Sigmoid colon (tissue), 7 donors: ENCODE data around the gene MYH9. TPM values are rescaled to one million over a fixed set of nuclear protein-coding genes. Genes with fewer than 3 reads are reported as not detected.

Experiments used
- DNase-seq: peaks from one replicate; pipeline ENCODE4 v3.0.0-alpha.2; 2019
- H3K27ac ChIP-seq, 4 donors: fragments of 200-600 bp; sonication (generic); one replicate each; pipeline ENCODE4 v1.5.1; 2016 to 2019; ENCODE audit warnings: mild to moderate bottlenecking in 1 of 4
- H3K27me3 ChIP-seq, 3 donors: fragments of 200-600 bp; sonication (generic); one replicate each; pipeline ENCODE4 v1.5.1; 2019; ENCODE audit warnings: mild to moderate bottlenecking in 1 of 3
- H3K36me3 ChIP-seq, 4 donors: fragments of 200-600 bp; sonication (generic); one replicate each; pipeline ENCODE4 v1.5.1; 2016 to 2019
- H3K4me1 ChIP-seq, 4 donors: fragments of 200-600 bp; sonication (generic); one replicate each; pipeline ENCODE4 v1.5.1; 2017 to 2019
- H3K4me3 ChIP-seq, 4 donors: fragments of 200-600 bp; sonication (generic); one replicate each; pipeline ENCODE4 v1.5.1; 2017 to 2019; ENCODE audit warnings: mild to moderate bottlenecking in 2 of 4, moderate library complexity in 1 of 4
- H3K9me3 ChIP-seq, 4 donors: fragments of 200-600 bp in 3 of 4; sonication (generic) in 3 of 4; one replicate each; pipeline versions ENCODE4 v1.5.1 to v1.6.1; 2013 to 2019
- EP300 ChIP-seq, 4 donors: sonication (generic); formaldehyde crosslinking; IDR thresholded peaks; one replicate each; pipeline ENCODE4 v1.6.1; 2017; ENCODE audit warnings: antibody characterized with exemption in 4 of 4
- POLR2A ChIP-seq, 2 donors: fragments of 450-650 bp; IDR thresholded peaks; one replicate each; pipeline ENCODE4 v1.6.1; 2016; ENCODE audit warnings: antibody characterized with exemption in 2 of 2, mild to moderate bottlenecking in 2 of 2, moderate library complexity in 2 of 2
- POLR2AphosphoS5 ChIP-seq, 4 donors: sonication (generic); formaldehyde crosslinking; IDR thresholded peaks; one replicate each; pipeline ENCODE4 v1.6.1; 2017; ENCODE audit warnings: antibody characterized with exemption in 4 of 4
- WGBS, 2 donors: extraction: QIAGEN DNeasy Blood & Tissue Kit; methylation state at CpG; one replicate each; pipeline ENCODE4 v1.1.7; 2013; 5-methylcytosine and 5-hydroxymethylcytosine counted together
- intact Hi-C: fragments of 100-400 bp; cut with DNase I; formaldehyde crosslinking; loops from one replicate; pipeline ENCODE4 v1.15.1; 2023
- polyA plus RNA-seq, 3 donors: library from polyadenylated mRNA; stranded (reverse); fragments of 200-250 nt; gene quantifications; one replicate each; pipeline ENCODE4 v1.2.3, GENCODE V29; 2013
- total RNA-seq, 4 donors: library from RNA; depleted of rRNA; stranded (reverse); fragments of >200 nt; gene quantifications; one replicate each; pipeline ENCODE4 v1.1.0, GENCODE V29; 2016
- TF ChIP-seq, protein P1 (sequence below), 4 experiments: fragments of 450-650 bp in 3 of 4; fragments of 200-600 bp in 1 of 4; IDR thresholded peaks; one replicate each; pipeline ENCODE4 v1.5.1; 2016 to 2019; ENCODE audit warnings: antibody characterized with exemption in 4 of 4, mild to moderate bottlenecking in 3 of 4, moderate library complexity in 2 of 4
- donor health status: healthy with polysubstance abuse.
- donor health status: Bipolar disorder and iron deficiency.
- donor health status: healthy.

MYH9 gene
- total and polyA plus RNA-seq, 7 donors, result 63.7 to 307 (median 182) TPM

DNA sequence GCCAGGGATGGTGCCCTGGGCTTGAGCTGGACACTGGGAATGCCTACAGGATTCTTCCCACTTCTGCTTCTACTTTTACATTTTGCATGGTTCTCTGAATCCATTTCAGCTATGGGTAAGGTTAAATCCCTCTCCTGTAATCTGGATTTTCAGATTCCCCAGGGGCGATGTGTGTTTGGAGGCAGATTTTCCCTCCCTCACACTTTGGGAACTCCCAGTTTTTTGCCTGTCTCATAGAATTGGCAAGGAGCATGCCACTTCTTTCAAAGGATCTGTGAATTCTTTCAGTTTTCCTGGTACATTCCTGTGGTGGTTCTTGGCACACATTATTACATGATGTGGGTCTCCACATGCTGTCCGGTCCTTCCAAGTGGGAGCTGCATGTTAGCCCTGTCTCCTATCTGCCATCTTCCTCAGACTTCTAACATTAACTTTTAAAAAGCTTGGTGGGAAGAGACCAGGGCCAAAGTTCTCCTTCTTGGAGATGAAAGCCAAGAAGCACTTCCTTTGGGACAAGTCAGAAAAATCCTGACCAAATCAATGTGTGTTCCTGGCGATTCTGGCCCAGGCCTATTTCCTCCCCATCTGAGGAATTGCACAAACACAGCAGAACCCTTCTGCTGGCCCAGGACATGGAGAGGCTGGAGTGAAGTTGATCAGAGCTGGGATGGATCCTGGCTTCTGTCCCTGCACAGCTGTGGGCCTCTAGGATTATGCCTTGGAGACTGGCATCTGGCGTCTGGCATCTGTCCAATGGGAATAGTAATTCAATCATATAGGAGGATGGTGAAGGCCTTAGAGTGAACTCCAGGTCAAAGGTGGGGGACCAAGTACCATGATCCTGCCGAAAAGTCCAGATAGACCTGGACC, 143.0 kb downstream of the MYH9 start:
- Histone ChIP-seq H3K4me1 (peaks cover 0 to 20% (median 16%) of the 10 kb centered on the region in 4 donors), H3K27me3 (no peaks in the 10 kb centered on the region), H3K4me3 (no peak overlapping the region), H3K36me3 (no peaks in the 10 kb centered on the region), H3K27ac (peak overlapping the region; percentile 69 to 77 (median 72)), H3K9me3 (no peaks in the 10 kb centered on the region)
- intact Hi-C loops, result no loop called here
- DNase-seq, result no peak
- TF ChIP-seq POLR2A (IDR thresholded peaks at IDR 0.05) (no peak), POLR2AphosphoS5 (IDR thresholded peaks at IDR 0.05) (no peak), EP300 (IDR thresholded peaks at IDR 0.05) (no peak)
- TF ChIP-seq, protein P1, sequence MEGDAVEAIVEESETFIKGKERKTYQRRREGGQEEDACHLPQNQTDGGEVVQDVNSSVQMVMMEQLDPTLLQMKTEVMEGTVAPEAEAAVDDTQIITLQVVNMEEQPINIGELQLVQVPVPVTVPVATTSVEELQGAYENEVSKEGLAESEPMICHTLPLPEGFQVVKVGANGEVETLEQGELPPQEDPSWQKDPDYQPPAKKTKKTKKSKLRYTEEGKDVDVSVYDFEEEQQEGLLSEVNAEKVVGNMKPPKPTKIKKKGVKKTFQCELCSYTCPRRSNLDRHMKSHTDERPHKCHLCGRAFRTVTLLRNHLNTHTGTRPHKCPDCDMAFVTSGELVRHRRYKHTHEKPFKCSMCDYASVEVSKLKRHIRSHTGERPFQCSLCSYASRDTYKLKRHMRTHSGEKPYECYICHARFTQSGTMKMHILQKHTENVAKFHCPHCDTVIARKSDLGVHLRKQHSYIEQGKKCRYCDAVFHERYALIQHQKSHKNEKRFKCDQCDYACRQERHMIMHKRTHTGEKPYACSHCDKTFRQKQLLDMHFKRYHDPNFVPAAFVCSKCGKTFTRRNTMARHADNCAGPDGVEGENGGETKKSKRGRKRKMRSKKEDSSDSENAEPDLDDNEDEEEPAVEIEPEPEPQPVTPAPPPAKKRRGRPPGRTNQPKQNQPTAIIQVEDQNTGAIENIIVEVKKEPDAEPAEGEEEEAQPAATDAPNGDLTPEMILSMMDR (IDR thresholded peaks at IDR 0.05), result no peak
- WGBS, 2 donors, result 87 to 88% methylated on average over 5 of the region's 5 CpGs

DNA sequence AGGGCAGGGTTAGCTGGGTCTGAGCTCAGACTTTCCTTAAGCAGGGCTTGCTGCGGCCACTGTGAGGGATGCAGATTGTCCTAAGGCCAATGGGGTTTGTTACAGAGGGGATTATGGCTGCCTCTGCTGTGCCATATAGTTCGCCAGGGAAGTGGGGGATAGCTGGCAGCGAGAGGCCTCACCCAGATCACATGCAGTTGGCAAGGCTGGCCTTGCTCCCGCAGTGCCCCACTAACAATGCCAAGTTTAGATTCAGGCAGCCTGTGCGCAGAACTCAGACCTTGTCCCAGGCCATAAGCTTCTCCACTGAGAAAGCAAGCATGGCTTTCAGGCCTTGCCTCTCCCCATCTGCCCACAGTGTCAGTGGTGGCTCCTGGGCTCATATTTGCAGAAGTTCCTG, 143.8 kb downstream of the MYH9 start:
- Histone ChIP-seq H3K4me1 (peaks cover 0 to 24% (median 17%) of the 10 kb centered on the region in 4 donors), H3K27ac (peak overlapping the region; percentile 69 to 77 (median 72)), H3K9me3 (no peaks in the 10 kb centered on the region), H3K27me3 (no peaks in the 10 kb centered on the region), H3K4me3 (no peak overlapping the region), H3K36me3 (no peaks in the 10 kb centered on the region)
- intact Hi-C loops, result no loop called here
- no peak for TF ChIP-seq EP300 (IDR thresholded peaks at IDR 0.05)
- TF ChIP-seq POLR2AphosphoS5 (IDR thresholded peaks at IDR 0.05), result no peak
- TF ChIP-seq POLR2A (IDR thresholded peaks at IDR 0.05), result no peak
- TF ChIP-seq, protein P1 (IDR thresholded peaks at IDR 0.05), result no peak
- 87 to 93% methylated on average over 5 of the region's 5 CpGs for whole genome bisulfite sequencing, 2 donors
- DNase-seq, result no peak

DNA sequence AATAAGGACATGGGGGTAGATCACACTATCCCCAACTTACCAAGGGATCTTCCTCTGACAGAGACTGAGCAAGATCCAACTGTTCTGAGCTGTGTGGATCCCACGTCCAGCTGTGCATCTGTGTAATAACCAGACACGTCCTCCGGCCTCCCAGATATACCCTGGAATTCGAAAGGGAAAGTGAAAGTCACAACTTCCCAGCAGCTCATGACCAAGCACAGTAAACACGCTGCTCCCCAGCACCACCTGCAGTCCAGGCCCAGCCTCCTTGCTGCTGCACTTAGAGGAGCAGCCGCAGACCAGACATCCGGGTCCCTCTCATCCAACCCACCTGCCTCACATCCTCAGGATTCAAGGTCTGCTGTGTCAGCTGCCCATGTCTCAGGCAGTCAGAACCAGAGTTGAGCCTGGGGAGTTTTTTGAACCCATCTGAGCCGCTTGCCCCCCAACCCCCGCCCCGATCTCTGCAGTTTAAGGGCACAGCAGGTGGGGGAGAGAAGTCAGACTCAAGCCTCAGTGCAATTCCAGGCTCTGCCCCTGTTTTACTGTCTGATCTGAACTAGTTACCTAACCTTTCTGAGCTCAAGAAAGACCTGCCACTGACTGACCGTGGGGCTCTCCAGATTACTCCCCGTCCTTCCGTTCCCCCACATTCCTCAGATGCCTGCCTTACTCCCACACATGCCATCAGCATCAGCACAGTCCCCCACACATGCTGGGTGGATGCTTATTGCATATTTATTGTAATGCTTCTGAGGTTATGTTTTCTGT, 148.2 kb downstream of the MYH9 start, which contains the start of gene APOL2:
APOL2 (minus strand) TSS at position 127 of the 771 bp plus-strand sequence. CDS start 6,365 bp downstream, outside the sequence.
- Histone ChIP-seq H3K36me3 (no peaks in the 10 kb centered on the region), H3K27me3 (no peaks in the 10 kb centered on the region), H3K4me3 (peak within 1 kb of the TSS; percentile 36 to 60 (median 55)), H3K4me1 (peaks cover 0 to 61% (median 49%) of the 10 kb centered on the region in 4 donors), H3K9me3 (no peaks in the 10 kb centered on the region), H3K27ac (peak within 1 kb of the TSS; percentile 90 to 93 (median 90))
- peak; percentile 97 for DNase-seq
- intact Hi-C loops, result loop anchor here (2.0 to 5.0 kb wide), 2 partner anchors 37 to 42 kb away; no protein-coding TSS in a partner anchor
- TF ChIP-seq POLR2AphosphoS5 (IDR thresholded peaks at IDR 0.05) (peak; percentile 88 to 98 (median 92)), POLR2A (IDR thresholded peaks at IDR 0.05) (peak; percentile 59 to 82), EP300 (IDR thresholded peaks at IDR 0.05) (peak in 1 of 4 donors; percentile 18)
- TF ChIP-seq, protein P1 (IDR thresholded peaks at IDR 0.05), result peak; percentile 47 to 69 (median 56)
- 19 to 27% methylated on average over 13 of the region's 13 CpGs for WGBS, 2 donors

DNA sequence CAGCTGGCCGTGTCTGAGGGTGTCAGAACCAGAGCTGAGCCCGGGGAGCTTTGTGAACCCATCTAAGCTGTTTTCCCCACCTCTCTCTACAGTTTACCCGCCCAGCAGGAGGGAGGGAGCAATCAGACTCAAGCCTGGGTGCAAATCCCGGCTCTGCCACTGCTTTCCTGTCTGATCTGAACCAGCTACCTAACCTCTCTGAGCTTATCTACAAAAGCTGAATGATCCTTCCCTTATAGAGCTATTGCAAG, 148.7 kb downstream of the MYH9 start:
- Histone ChIP-seq H3K36me3 (peaks cover 0 to 2% (median 0%) of the 10 kb centered on the region in 4 donors), H3K4me3 (peak overlapping the region; percentile 36 to 60 (median 55)), H3K9me3 (no peaks in the 10 kb centered on the region), H3K4me1 (peaks cover 0 to 57% (median 48%) of the 10 kb centered on the region in 4 donors), H3K27me3 (no peaks in the 10 kb centered on the region), H3K27ac (peak overlapping the region; percentile 90 to 93 (median 90))
- WGBS, 2 donors, result 0 to 1% methylated on average over 4 of the region's 4 CpGs
- intact Hi-C loops, result loop anchor here (2.0 to 5.0 kb wide), 2 partner anchors 38 to 42 kb away; no protein-coding TSS in a partner anchor
- DNase-seq, result no peak
- TF ChIP-seq, protein P1 (IDR thresholded peaks at IDR 0.05), result no peak
- TF ChIP-seq EP300 (IDR thresholded peaks at IDR 0.05) (no peak), POLR2AphosphoS5 (IDR thresholded peaks at IDR 0.05) (no peak), POLR2A (IDR thresholded peaks at IDR 0.05) (no peak)
